GM21423 (cell line): ENCODE results near the gene BMP5.
"Not testable (repeated sequence)": the region's sequence is repeated elsewhere in the genome, so short reads cannot be mapped to it uniquely, and the experiment has no call there.

Source experiments
- ATAC-seq: cut with Tn5 transposase; IDR thresholded peaks from one replicate; pipeline ENCODE4 v1.9.1; 2021; ENCODE audit warnings: mild to moderate bottlenecking, moderate library complexity; ENCODE audit not compliant: unreplicated experiment

Gene BMP5

DNA sequence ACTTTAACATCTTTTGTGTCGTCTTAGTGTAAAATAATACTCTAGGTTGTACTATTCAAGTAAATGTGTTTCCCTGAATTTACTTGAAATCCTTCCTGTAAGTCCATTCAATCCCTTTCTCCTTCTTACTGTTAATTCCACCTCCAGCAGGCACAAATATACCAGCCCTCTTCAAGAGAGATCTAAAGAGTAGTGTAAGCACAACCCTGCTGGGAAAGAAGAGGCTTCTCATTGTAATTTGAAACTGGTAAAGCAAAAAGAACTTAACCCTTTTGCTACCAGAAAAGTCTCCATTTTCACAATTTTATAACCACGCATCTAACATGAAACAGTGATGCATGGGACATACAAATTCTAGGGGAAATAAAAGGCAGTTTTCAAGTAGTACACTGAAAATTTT is at the start of gene BMP5:
BMP5 (minus strand) TSS at position 191 of the 400 bp plus-strand sequence. CDS start 725 bp downstream, outside the sequence.
- ATAC-seq = no peak

DNA sequence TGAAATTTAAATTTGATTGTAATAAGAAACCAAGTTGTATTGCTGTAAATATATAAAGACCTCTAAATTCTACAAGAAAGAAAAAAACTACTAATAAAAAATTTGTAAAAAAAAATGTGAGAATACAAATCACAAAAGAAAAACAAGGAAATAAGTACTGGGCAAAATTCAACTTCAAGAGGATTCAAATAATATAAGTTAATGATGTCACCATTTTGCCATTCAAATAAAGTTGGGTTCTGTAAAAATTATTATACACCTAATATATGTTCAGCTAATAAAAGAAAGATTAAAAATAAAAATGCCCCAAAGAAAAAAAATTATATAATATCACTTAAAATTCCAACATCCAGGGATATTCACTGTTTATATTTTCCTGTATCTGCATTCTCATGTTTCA is 47.0 kb upstream of the BMP5 start:
- no peak for ATAC-seq

DNA sequence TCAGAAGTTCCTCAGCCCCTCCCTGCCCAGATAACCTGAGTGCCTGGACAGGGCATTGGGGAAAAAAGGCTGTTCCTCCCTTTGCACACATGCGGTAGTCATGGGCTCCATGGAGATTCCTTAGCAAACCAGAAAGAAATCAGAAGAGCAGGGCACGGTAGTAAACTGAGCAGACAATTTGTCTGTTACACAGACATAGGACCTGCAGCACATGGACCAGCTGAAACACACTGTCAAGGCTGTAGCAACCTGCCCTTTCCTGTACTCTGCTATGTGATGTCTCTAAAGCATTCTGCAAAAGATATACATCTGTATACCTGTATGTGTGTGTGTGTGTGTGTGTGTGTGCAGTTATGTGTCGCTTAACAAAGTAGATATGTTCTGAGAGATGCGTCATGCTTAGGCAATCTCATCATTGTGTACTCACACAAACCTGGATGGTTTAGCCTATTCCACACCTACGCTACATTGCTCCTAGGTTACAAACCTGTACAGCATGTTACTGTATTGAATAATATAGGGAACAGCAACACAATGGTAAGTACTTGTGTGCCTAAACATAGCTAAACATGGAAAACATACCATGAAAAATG is 44.4 kb upstream of the BMP5 start:
- ATAC-seq = no peak

DNA sequence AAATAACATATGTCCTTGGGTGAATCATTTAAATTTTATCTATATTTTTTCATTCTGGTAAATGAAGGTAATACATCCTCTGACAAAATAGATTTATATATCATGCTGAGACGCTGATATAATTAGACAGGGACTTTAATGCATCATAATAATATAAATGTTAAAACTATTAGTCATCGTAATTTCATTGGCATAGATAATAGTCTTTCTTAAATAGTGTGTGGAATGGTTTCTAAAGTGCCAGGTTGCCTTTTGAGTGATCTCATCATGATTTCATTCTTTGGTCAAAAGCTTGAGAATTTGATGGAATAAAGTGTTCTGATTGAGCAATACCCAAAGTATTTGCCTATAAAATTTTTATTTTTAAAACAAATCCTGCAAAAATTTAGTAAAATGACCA is 43.2 kb upstream of the BMP5 start:
- no peak for ATAC-seq

DNA sequence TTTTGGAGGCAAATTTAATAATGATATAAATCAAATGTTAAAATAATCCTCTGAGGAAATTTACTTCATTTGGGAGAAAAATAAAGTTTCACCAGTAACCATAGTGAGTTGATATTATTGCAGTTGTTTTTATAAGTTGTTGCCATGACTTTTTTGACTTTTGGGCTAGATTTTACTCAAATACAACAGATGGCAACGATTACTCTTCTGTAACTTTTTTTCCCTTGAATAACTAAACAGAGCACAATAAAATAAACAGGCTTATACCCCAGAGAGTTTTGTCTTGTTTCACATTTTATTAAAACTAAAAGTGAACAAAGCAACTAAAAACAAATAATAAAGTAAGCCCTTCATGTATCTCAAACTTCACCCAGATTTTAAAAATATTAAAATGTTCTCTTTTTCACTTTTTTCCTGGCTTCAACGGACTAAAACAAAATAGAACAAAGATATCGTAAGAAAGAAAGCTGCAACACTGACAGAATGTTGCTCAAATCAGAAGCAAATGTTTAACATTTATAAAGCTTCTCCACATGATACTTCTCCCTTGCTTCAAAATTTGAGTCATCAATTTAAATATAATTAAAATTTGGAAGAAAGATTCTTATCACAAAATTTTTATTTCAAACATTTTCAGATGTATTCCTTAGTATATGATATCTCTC is 42.5 kb upstream of the BMP5 start:
- ATAC-seq = no peak

DNA sequence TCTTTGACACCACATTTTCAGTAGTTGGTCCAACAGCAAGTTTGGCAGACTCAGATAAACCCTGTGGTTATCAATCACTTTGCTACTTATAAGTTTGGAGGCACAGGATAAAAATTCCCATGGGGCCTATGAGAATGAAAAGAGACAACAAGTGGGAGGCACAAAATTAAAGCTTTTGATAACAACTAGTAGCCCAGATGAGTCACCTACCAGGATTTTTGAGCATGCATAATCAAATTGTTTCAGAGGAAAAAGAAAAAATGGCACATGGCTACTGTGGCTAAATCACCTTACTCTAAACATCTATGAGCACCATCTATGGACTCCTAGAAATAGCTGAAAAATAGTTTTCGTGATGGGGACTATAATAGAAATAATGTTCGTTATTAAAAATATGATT is 40.8 kb upstream of the BMP5 start:
- ATAC-seq = no peak

DNA sequence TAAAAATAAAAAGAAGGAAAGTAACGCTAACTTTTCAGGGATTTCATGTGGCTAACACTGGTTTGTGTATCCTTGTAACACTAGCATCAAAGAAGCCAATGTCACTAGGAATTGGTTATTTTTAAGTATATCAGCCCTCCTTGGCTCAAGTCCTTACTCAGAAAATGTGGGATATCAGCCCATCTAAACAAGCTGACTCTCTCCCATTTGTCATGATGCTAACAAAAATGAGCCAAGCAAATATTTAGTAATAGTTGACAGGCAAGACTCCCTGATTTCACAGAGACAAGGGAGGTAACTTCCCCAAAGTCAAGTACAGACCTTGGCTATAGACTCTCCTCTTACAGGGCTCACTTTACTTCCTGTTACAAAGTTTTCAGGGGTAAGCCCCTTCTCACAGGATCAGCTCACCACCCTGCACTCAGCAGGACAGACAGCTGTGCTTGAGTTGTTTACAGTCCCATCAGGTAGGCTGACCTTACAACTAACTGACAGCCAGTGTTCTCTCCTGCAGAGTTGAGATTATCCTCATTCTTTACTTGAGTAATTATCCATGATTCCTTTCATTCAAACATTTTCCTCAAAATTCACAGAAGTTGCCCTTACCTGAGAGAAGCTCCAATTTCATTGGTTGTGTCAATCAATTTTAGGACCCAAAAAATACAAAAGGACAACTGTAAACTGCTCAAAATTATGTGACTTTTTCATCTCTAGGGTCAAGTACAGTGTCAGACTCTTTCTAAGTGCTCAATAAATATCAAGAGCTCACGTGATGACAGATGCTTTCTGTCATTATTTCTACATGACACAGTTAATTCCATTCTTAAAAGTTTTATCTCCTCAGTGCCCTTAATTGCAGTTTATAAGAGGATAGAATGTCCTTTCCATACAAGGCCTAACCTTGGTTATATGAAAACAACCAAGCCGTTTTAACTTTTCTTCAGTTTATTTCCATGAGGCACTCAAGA is 38.1 kb upstream of the BMP5 start:
- ATAC-seq = no peak

DNA sequence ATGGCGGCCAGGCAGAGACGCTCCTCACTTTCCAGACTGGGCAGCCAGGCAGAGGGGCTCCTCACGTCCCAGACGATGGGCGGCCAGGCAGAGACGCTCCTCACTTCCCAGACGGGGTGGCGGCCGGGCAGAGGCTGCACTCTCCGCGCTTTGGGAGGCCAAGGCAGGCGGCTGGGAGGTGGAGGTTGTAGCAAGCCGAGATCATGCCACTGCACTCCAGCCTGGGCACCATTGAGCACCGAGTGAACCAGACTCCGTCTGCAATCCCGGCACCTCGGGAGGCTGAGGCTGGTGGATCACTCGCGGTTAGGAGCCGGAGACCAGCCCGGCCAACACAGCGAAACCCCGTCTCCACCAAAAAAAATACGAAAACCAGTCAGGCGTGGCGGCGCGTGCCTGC is 35.1 kb upstream of the BMP5 start:
- ATAC-seq = not testable (repeated sequence)

DNA sequence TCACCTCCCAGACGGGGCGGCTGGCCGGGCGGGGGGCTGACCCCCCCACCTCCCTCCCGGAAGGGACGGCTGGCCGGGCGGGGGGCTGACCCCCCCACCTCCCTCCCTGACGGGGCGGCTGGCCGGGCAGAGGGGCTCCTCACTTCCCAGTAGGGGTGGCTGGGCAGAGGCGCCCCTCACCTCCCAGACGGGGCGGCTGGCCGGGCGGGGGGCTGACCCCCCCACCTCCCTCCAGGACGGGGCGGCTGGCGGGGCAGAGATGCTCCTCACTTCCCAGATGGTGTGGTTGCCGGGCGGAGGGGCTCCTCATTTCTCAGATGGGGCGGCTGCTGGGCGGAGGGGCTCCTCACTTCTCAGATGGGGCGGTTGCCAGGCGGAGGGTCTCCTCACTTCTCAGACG is 34.5 kb upstream of the BMP5 start:
- not testable (repeated sequence) for ATAC-seq

DNA sequence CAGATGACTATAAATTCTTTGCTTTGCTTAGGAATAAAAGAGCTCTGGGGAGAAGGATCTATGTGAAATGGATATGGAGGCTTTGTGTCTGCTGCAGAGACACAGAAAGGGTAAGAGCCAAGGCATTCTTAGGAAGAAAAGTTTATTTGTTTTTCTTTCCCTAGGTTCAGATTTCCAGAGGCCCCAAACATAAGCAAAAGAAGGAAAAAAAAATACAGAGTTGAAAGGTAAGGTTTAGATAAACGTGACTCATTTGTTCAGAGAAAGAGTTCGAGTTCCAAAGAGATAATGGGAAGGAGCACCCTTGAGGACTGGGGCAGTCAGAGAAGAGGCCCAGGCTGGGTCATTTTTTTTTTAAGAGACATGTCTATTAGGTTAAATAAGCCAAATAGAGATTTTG is 27.4 kb upstream of the BMP5 start:
- no peak for ATAC-seq

DNA sequence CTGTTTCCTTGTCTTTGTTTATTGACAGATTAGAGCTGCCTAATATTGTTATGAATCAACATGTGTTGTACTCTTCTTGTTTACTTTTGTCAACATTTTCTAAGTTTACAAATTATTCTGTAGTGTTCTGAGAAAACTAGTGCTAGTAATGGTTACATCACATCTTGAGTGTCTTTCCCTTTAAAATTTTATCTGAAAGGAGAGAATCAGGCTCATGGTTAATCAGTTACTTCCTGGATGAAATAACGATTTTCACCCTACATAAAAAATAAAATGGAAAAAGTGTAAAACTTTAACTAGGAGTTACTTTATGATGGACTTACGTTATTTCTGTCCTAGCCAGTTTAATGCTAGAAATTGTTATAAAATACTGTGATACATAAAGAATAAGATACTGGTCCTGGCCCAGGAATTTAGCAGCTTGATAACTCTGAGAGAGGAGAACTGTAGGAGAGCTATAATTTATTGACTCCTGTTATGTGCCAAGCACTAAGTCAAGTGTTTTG is 26.4 kb upstream of the BMP5 start:
- ATAC-seq = no peak

DNA sequence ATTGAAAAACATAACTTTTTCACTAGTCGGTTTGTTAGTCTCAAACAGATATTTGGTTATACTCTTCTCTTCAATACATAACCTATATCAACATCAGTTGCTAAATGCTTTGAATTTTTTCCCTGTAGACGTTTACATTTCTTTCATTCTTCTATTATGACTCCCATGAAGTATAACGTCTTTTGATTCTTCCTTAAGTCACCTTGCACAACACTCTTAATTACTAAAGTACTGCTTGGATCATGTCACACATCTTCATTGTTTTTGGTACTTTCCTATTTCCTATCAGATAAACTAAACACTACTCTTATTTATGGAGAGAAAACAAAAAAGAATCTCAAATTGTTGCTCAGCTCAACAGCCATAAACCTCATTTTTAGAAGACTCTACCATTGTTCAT is 23.0 kb upstream of the BMP5 start:
- no peak for ATAC-seq

DNA sequence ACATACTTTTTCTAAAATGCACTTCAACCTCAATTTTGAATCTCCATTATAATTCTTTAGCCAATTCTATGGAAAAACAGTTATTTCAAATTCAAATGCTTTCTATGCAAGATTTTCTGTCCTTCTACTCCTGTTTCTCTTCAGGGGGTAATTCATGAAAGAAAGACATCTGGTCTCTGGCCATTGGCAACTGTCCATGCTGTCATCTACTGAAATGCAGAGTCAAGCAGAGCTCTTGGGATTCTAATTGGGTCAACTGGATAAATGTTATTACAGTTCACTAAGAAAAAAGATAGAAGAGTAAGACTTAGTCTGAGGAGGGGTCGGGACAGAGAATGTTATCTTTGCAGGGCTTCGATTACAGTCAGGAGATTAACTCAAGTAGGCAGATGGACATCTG is 22.0 kb upstream of the BMP5 start:
- ATAC-seq = no peak

DNA sequence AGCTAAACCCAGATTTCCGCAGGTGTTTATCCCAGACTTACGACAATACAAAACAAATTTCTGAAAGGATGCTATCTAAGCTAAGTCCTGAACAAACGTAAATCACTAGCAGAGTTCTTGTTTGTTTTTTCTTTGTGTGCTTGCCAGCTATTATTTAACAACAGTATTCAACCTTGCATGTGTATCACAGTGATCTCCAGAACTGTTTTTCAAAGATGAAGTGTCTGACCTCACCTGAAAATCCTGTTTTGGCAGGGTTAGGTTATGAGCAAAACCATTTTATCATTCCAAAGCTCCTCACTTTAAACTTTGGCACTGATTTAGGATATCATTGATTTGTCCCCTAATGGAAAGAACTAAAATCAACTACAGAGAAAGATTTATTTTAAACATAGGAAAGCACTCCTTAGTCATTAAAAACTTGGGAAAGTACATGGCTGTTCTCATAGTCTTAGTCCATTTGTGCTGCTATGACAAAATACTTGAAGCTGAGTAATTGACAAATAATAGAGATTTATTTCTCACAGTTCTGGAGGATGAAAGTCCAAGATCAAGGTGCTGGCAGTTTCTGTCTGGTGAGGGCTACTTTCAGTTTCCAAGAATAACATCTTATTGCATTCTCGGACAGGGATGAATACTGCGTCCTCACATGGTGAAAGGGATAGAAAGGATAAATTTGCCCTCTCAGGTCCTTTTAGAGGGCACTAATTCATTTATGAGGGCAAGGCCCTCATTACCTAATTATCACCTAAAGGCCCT is 20.8 kb upstream of the BMP5 start:
- ATAC-seq = no peak

DNA sequence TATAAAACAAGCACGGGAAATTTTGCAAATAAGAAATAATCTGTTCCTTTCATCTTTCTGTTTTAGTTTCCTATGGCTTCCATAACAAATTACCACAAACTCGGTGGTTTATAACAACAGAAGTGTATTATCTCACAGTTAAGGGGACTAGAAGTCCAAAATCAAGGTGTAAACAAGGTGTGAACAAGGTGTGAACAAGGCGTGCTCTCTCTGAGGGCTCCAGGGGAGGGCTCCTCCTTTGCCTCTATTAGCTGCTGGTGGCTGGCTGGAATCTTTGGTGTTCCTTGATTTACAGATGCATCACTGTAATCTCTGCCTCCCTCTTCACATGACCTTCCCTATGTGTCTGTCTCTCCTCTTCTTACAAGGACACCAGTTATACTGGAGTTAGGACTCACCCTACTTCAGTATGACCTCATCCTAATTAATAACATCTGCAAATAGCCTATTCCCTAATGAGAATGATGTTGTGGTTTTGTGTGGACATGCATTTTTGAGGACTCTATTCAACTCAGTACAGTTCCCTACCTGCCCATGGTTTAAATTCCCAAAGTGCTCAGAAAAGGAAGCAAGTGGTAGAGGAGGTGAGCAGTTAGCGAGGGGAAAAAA is 17.5 kb upstream of the BMP5 start:
- no peak for ATAC-seq

DNA sequence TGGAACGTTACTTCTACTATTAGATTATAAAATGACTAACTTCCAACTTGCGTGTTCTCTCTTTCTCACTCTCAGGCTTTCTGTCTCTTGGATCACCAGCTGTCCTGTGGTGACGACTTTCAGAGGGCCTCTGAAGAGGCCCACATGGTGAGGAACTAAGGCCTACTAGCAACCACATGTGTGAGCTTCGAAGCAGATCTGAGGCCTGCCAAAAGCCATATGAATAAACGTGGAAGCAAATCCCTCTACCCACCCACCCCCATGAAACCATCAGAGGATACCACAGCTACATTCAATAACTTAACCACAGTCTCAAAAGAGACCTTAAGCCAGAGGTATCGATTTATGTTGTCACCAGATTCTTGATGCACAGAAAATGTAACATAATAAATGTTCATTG is 13.5 kb upstream of the BMP5 start:
- ATAC-seq = no peak

DNA sequence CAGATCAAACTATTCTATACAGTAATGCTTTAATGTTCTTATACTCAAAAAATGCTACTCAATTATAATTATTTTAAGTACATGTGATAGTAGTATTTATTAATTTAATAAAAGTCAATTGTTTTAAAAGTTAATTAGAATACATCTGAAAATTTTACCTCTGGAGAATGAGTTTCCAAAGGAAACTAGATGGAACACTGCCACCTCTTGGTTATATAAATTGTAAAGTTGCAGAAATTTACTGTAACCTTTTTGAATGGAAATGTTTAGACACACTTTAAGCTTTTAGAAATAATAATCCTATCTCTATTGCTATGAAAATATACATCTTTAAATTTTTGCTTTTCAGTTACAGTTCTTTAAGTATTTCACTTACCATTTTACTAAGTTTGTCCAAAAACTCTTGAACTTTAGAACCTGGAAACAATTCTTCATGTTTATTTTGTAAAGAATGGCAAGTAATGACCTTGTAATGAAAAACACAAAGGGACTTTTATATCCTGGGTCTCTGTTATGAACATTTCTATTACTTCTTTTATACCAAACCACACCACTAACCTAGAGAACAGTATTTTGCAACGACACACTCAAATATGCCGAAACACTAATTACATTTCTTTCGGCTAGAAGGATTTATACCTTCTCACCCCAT is 10.9 kb upstream of the BMP5 start:
- ATAC-seq = no peak

DNA sequence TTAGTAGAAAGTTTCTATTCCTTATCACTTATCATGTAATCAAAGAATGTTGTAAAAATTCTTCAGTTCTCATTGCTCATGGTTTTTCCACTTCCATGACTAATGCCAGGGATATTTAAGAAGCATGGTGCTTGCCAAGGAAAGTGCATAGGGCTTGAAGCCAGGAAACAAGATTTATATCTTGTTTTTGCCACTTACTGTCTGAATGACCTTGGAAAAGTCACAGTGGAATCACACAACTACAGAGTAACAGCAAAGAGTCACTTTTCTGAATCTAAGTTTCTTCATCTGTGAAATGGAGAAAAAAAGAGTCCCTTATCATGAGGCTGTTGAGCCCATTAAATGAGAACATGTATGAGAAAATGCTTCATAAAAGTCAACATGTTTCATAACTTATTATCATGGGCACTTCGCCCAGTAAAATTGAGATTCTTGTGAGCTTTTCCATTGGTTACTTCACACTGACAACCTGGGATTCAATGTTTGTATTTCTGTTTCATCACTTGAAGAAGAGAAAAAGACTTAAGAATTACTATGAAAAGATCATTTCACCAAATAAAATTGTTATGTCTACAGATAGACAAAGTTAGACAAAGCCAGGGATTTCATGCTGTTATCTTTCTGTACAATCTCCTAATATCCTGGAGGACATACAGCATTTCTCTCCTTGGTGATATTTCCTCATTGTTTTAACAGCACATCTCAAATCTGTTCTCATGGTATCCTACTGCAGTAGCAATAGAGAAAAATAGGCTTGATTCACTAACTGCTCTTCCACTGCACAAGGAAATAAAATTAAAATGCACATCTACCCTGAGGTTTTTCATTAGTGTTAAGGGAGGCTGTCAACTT is 7.6 kb upstream of the BMP5 start:
- no peak for ATAC-seq

DNA sequence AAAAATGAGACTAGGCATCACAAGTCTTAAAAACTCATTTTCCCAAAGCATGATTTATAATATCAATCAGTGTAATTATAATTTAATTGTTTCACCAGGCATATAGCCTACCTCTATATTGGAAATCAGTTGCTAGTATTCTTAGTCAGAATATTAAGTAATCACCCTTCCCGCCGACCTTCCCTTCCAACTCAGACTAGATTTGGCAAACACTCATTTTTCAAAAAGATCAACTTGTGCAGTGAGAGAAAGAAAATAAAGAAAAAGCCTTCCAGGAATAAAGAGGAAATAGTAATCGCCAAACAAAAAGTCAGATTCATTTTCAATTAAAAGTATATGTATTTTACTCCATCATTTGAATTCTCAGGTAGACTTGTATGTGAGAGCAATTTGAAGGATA is 1.9 kb upstream of the BMP5 start:
- ATAC-seq = no peak
